HG03432 (cell line): Measurements from ENCODE around the gene ZNF438.
A peak's percentile ranks its signal among the peaks of the same experiment; 100 is the strongest.
"Not testable (repeated sequence)": the region's sequence is repeated elsewhere in the genome, so short reads cannot be mapped to it uniquely, and the experiment has no call there.

Experiments
- ATAC-seq: cut with Tn5 transposase; IDR thresholded peaks from one replicate; pipeline ENCODE4 v1.9.1; 2021; ENCODE audit warnings: mild to moderate bottlenecking, moderate library complexity; ENCODE audit not compliant: unreplicated experiment

The ZNF438 gene

DNA sequence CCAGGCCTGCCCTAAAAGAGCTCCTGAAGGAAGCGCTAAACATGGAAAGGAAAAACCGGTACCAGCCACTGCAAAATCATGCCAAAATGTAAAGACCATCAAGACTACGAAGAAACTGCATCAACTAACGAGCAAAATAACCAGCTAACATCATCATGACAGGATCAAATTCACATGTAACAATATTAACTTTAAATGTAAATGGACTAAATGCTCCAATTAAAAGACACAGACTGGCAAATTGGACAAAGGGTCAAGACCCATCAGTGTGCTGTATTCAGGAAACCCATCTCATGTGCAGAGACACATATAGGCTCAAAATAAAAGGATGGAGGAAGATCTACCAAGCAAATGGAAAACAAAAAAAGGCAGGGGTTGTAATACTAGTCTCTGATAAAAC, 82.4 kb downstream of the ZNF438 start:
- ATAC-seq, result not testable (repeated sequence)

- no peak for ATAC-seq
Observed at GRCh38 chr10:30944005-30944404, 87.7 kb downstream of the ZNF438 start.

- no peak for ATAC-seq
Observed at GRCh38 chr10:30943451-30943850, 88.2 kb downstream of the ZNF438 start.

GRCh38 chr10:30940256-30940655, 91.4 kb downstream of the ZNF438 start:
- ATAC-seq, result no peak

GRCh38 chr10:30939643-30940251, 91.9 kb downstream of the ZNF438 start:
- ATAC-seq, result no peak

DNA sequence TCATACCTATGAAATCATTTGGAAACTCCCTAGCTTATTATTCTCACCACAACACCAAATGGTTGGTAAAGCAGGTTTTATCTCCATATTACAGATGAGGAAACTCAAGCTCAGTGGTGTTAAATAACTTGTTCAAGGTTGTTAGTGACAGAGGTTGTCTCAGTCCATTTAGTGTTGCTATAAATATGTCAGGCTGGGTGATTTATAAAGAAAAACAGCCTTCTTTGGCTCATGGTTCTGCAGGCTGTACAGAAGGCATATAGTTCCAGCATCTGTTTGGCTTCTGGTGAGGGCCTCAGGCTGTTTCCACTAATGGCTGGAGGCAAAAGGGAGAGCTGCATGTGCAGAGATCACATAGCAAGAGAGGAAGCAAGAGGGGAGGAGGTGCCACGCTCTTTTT, 96.6 kb downstream of the ZNF438 start:
- ATAC-seq, result no peak

DNA sequence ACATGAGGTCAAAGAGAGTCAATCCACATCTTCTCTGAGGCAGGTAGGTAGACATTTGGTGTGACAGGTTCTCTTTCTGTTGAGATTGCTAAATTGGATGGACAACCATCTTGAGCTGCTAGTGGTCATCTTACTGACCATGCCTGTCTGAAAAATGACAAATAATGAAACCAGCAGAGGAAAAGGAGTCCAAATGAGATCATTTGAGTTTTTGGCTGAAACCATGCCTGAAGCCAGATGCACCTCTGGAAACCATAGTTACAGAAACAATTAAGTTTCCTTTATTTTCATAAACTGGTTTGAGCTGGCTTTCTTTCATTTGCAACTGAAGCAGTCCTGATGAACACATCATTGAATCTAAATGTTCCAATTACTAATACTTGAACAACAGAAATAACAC, 100.6 kb downstream of the ZNF438 start:
- ATAC-seq, result no peak

GRCh38 chr10:30929901-30930520, 101.7 kb downstream of the ZNF438 start:
- ATAC-seq, result no peak

- peak; percentile 31 for ATAC-seq
Observed at GRCh38 chr10:30929311-30929729, 102.3 kb downstream of the ZNF438 start.

DNA sequence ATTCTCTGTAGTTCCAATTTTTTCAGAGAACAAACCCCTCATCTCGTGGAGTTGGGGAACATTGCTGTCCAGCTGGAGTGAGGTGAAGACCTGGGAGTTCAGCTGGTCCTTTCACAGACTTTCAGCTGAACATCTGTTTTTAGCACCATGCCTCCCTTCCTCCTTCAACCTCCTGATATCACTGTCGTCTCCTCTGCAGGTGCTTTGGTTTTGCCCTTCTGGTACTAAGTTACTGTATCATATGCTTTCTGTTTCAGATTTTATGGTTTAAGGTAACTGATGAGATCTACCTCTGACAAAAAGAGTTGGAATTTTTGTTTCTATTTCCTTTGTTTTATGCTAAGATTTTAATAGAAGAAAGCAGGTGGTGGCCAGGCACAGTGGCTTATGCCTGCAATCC, 102.9 kb downstream of the ZNF438 start:
- peak; percentile 82 for ATAC-seq

GRCh38 chr10:30918651-30919050, 113.0 kb downstream of the ZNF438 start:
- no peak for ATAC-seq

DNA sequence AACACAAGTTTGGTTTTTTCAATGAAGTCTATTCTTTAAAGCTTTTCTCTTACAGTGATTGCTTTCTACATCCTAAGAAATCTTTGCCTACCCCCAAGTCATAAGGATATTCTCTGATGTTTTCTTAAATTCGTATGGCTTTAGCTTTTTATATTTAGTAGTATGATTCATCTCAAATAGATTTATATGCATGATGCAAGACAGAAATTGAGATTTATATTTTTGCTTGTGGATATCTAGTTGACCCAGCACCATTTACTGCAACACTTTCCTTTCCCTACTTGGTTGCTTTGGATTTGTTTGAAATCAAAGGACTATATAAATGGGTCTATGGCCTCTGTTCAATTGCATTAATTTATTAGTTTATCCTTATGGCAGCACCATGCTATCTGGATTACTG, 113.9 kb downstream of the ZNF438 start:
- ATAC-seq, result no peak

DNA sequence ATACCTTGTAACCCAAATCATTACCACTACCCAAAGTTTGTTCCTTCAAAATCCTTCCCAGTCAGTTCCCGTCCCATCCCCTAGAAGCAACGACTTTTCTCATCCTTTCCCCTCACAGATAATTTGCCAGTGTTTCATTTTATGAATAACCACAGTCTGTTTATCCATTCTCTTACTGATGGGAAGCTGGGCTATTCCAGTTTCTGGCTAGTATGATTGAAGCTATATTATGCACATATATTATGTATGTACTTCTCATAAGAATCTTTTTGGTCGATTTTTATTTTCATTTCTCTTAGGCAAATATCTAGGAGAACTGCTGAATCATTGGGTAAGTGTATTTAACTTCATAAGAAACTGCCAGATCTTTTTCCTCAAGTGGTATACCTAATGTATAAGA, 114.6 kb downstream of the ZNF438 start:
- no peak for ATAC-seq

GRCh38 chr10:30915146-30915545, 116.5 kb downstream of the ZNF438 start:
- ATAC-seq, result no peak

GRCh38 chr10:30911303-30911863, 120.3 kb downstream of the ZNF438 start:
- no peak for ATAC-seq

DNA sequence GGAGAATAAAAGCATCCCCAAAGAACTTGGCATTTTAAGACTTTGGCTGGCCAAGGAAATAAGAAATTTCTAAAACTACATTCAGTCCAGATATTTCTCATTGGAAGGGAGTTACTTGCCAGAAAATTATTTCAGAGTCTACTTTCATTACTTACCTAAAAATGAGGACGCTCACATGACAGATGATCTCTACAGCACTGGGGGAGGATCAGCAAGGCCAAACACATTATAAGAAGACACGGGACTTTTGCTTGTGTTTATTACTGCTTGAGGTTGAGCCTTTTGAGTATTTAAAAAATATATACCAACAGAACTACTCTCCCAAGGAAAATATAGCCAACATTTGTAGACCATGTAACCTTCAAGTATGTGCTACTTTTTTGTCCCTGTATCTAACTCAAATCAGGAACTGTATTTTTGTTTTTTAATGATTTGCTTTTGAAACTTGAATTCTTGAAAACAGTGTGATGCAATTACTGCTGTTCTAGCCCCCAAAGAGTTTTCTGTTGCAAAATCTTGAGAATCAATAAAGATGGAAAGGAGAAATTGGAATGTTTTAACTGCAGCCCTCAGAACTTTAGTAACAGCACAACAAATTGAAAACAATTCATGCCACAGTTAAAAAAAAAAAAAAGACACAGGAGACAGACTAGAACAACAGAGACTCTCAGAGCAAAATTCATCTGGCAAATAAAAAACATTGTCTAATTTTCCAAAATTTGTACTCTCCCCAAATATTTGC, 128.1 kb downstream of the ZNF438 start:
- ATAC-seq, result no peak

GRCh38 chr10:30902621-30903396, 128.9 kb downstream of the ZNF438 start:
- no peak for ATAC-seq

GRCh38 chr10:30901487-30901886, 130.2 kb downstream of the ZNF438 start:
- ATAC-seq, result not testable (repeated sequence)

DNA sequence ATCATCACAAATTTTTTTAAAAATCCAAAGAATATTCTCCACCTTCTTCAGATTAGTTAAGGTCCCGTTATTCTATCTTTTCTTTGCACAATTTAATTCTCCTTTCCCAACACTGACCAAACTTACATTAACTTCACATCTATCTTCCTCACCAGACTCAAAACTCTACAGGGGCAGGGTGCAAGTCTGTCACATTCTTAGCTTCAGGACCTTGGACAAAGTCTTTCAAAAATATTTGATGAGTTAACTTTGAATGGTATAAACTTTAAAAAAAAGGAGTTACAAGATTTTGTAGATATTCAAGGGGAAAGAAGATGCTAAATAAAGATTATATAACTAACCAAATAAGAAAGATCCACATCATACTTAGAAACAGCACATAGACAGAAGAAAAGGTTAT, 132.7 kb downstream of the ZNF438 start:
- no peak for ATAC-seq

- ATAC-seq, result no peak
Observed at GRCh38 chr10:30897547-30897946, 134.1 kb downstream of the ZNF438 start.

- no peak for ATAC-seq
Observed at GRCh38 chr10:30897048-30897447, 134.6 kb downstream of the ZNF438 start.
